H1 (cell line): Measurements from ENCODE around the gene NDEL1. TPM values are rescaled to one million over a fixed set of nuclear protein-coding genes. Genes with fewer than 3 reads are reported as not detected.

Experiments
- CTCF ChIA-PET: fragments of 300-600 bp; sonication (Branson Sonifier 250); formaldehyde crosslinking; loops from one replicate; lab custom pipeline; 2021; ENCODE audit not compliant: partially characterized antibody; lab: Charles Lee
- POLR2A ChIA-PET: fragments of 300-600 bp; sonication (Branson Sonifier 250); formaldehyde crosslinking; loops from one replicate; lab custom pipeline; 2021; ENCODE audit warnings: inconsistent platforms; ENCODE audit not compliant: partially characterized antibody; lab: Charles Lee
- DNase-seq, 2 experiments: peaks; one replicate each; pipeline versions ENCODE4 v3.0.0 to v3.0.0-alpha.2; 2010 to 2022; ENCODE audit warnings: low spot score in 2 of 2, low read depth in 1 of 2, mixed read lengths in 1 of 2
- FAIRE-seq: peaks from 2 replicates; lab custom pipeline; 2011; peaks lifted over from hg19 to GRCh38; lab: Jason Lieb, UNC
- H2AFZ ChIP-seq: 2 replicates; pipeline ENCODE4 v1.8.1; 2012; ENCODE audit warnings: low read length, inconsistent platforms
- H2AK5ac ChIP-seq: 2 replicates; pipeline ENCODE4 v1.6.1; 2013; ENCODE audit warnings: low read depth, low read length
- H2BK120ac ChIP-seq: replicated peaks from 2 replicates; pipeline ENCODE3; 2013; ENCODE audit warnings: low read depth, low read length, inconsistent platforms
- H2BK12ac ChIP-seq: 2 replicates; pipeline ENCODE4 v1.6.1; 2013; ENCODE audit warnings: low read depth, low read length
- H2BK15ac ChIP-seq: 2 replicates; pipeline ENCODE4 v1.6.1; 2013; ENCODE audit warnings: low read length
- H2BK20ac ChIP-seq: 2 replicates; pipeline ENCODE4 v1.6.1; 2013; ENCODE audit warnings: low read length
- H2BK5ac ChIP-seq: 2 replicates; pipeline ENCODE4 v1.6.1; 2013; ENCODE audit warnings: low read depth, low read length
- H3K14ac ChIP-seq: 2 replicates; pipeline ENCODE4 v1.6.1; 2013; ENCODE audit warnings: inconsistent platforms; ENCODE audit not compliant: insufficient read length
- H3K18ac ChIP-seq: 2 replicates; pipeline ENCODE4 v1.6.1; 2013; ENCODE audit warnings: low read length; ENCODE audit errors: extremely low read depth
- H3K23ac ChIP-seq: 2 replicates; pipeline ENCODE4 v1.6.1; 2013; ENCODE audit warnings: inconsistent platforms; ENCODE audit not compliant: insufficient read length
- H3K23me2 ChIP-seq: 2 replicates; pipeline ENCODE4 v1.6.1; 2013; ENCODE audit warnings: low read depth, low read length
- H3K27ac ChIP-seq: 2 replicates; pipeline ENCODE4 v1.6.1; 2011; ENCODE audit warnings: low read depth, low read length, inconsistent platforms
- H3K27me3 ChIP-seq, 4 experiments: replicated peaks in 1 of 4; 1 replicate in 1 of 4; 2 replicates in 3 of 4; pipeline versions ENCODE4 v1.6.1 to v1.8.1; 2011 to 2013; ENCODE audit warnings: low read length in 3 of 4, mild to moderate bottlenecking in 3 of 4, inconsistent platforms in 2 of 4, mixed read lengths in 2 of 4, moderate library complexity in 1 of 4; ENCODE audit not compliant: control insufficient read depth in 3 of 4, insufficient read depth in 3 of 4; ENCODE audit errors: extremely low read depth in 1 of 4
- H3K36me3 ChIP-seq, 4 experiments: 2 replicates each; pipeline versions ENCODE4 v1.6.1 to v1.8.1; 2011 to 2013; ENCODE audit warnings: mild to moderate bottlenecking in 4 of 4, low read length in 3 of 4, moderate library complexity in 2 of 4, control low read depth in 1 of 4, inconsistent platforms in 1 of 4; ENCODE audit not compliant: insufficient read depth in 4 of 4, control insufficient read depth in 2 of 4
- H3K4ac ChIP-seq: replicated peaks from 2 replicates; pipeline ENCODE3; 2013; ENCODE audit warnings: low read length, low read depth, mixed read lengths, inconsistent platforms; ENCODE audit not compliant: insufficient read length
- H3K4me1 ChIP-seq, 4 experiments: replicated peaks in 1 of 4; 1 replicate in 1 of 4; 2 replicates in 3 of 4; pipeline versions ENCODE4 v1.6.1 to v1.8.1; 2011 to 2013; ENCODE audit warnings: low read length in 3 of 4, inconsistent platforms in 2 of 4, mixed read lengths in 1 of 4; ENCODE audit not compliant: insufficient read depth in 4 of 4, control insufficient read depth in 3 of 4
- H3K4me2 ChIP-seq, 2 experiments: 2 replicates each; pipeline versions ENCODE4 v1.6.1 to v1.8.1; 2011 to 2013; ENCODE audit warnings: low read depth in 2 of 2, low read length in 2 of 2, control low read depth in 1 of 2, inconsistent platforms in 1 of 2, mild to moderate bottlenecking in 1 of 2; ENCODE audit not compliant: insufficient read depth in 1 of 2
- H3K4me3 ChIP-seq, 4 experiments: fragments of 200-600, 300-600 bp in 1 of 4; sonication (generic), shearing (Covaris generic), sonication (Bioruptor Twin) in 1 of 4; 2 replicates each; pipeline versions ENCODE4 v1.5.1 to v1.8.1; 2011 to 2016; ENCODE audit warnings: low read length in 4 of 4, low read depth in 3 of 4, control low read depth in 2 of 4, inconsistent platforms in 2 of 4, mild to moderate bottlenecking in 2 of 4, mixed read lengths in 1 of 4, moderate library complexity in 1 of 4; ENCODE audit not compliant: insufficient read depth in 2 of 4; ENCODE audit errors: extremely low read depth in 1 of 4
- H3K56ac ChIP-seq: replicated peaks from 2 replicates; pipeline ENCODE3; 2013; ENCODE audit warnings: low read depth, mild to moderate bottlenecking, mixed read lengths, low read length, inconsistent platforms; ENCODE audit not compliant: insufficient read length
- H3K79me1 ChIP-seq: 2 replicates; pipeline ENCODE4 v1.6.1; 2013; ENCODE audit warnings: low read depth, low read length, control low read depth
- H3K79me2 ChIP-seq, 2 experiments: 2 replicates each; pipeline versions ENCODE4 v1.6.1 to v1.8.1; 2012 to 2013; ENCODE audit warnings: low read length in 2 of 2, mild to moderate bottlenecking in 2 of 2, inconsistent platforms in 1 of 2; ENCODE audit not compliant: insufficient read depth in 2 of 2, control insufficient read depth in 1 of 2
- H3K9ac ChIP-seq, 4 experiments: replicated peaks in 1 of 4; 1 replicate in 1 of 4; 2 replicates in 3 of 4; pipeline versions ENCODE4 v1.6.1 to v1.8.1; 2011 to 2013; ENCODE audit warnings: low read depth in 3 of 4, low read length in 3 of 4, control low read depth in 2 of 4, mild to moderate bottlenecking in 2 of 4, moderate library complexity in 2 of 4, inconsistent platforms in 1 of 4; ENCODE audit errors: extremely low read depth in 1 of 4
- H3K9me3 ChIP-seq, 2 experiments: 2 replicates each; pipeline versions ENCODE4 v1.6.1 to v1.8.1; 2012 to 2013; ENCODE audit warnings: mild to moderate bottlenecking in 2 of 2, moderate library complexity in 2 of 2, control low read depth in 1 of 2, inconsistent platforms in 1 of 2, low read depth in 1 of 2, low read length in 1 of 2, mixed read lengths in 1 of 2; ENCODE audit not compliant: insufficient read depth in 2 of 2
- H4K20me1 ChIP-seq, 2 experiments: replicated peaks in 1 of 2; 2 replicates each; pipeline versions ENCODE3 to v1.8.1; 2011 to 2013; ENCODE audit warnings: inconsistent platforms in 2 of 2, low read length in 2 of 2, mild to moderate bottlenecking in 1 of 2; ENCODE audit not compliant: insufficient read depth in 2 of 2, control insufficient read depth in 1 of 2
- H4K5ac ChIP-seq: 2 replicates; pipeline ENCODE4 v1.6.1; 2013; ENCODE audit warnings: low read length, low read depth, mixed read lengths, inconsistent platforms; ENCODE audit not compliant: insufficient read length
- H4K8ac ChIP-seq: 2 replicates; pipeline ENCODE4 v1.8.0; 2013; ENCODE audit warnings: mild to moderate bottlenecking, moderate library complexity, low read length, inconsistent platforms; ENCODE audit not compliant: insufficient read depth; ENCODE audit errors: extremely low read depth
- H4K91ac ChIP-seq: replicated peaks from 2 replicates; pipeline ENCODE3; 2013; ENCODE audit warnings: low read length, mixed read lengths, inconsistent platforms; ENCODE audit not compliant: insufficient read length
- ASH2L ChIP-seq: fragments of 200-600, 300-600 bp; sonication (generic); IDR thresholded peaks from one replicate; pipeline ENCODE4 v1.7.1; 2017; ENCODE audit warnings: low read length
- CBX8 ChIP-seq: fragments of 300-800, 300-1000 bp; sonication (generic); IDR thresholded peaks from 2 replicates; pipeline ENCODE4 v1.7.1; 2016; ENCODE audit warnings: low read depth, low read length, borderline replicate concordance
- CTBP2 ChIP-seq: IDR thresholded peaks from 2 replicates; pipeline ENCODE4 v1.7.0; 2011; ENCODE audit warnings: borderline replicate concordance, mild to moderate bottlenecking, moderate library complexity, mixed read lengths, low read length; ENCODE audit not compliant: insufficient read depth, insufficient read length
- E2F6 ChIP-seq: IDR thresholded peaks from 2 replicates; pipeline ENCODE4 v1.6.1; 2012; ENCODE audit warnings: inconsistent platforms
- GABPA ChIP-seq: IDR thresholded peaks from 2 replicates; pipeline ENCODE4 v1.6.1; 2011; ENCODE audit warnings: mild to moderate bottlenecking, low read length, moderate library complexity, borderline replicate concordance; ENCODE audit not compliant: insufficient read depth
- KDM1A ChIP-seq: fragments of 200-600, 300-600 bp; sonication (generic); IDR thresholded peaks from 2 replicates; pipeline ENCODE4 v1.7.1; 2016; ENCODE audit warnings: mild to moderate bottlenecking, low read length, borderline replicate concordance
- NANOG ChIP-seq: IDR thresholded peaks from 2 replicates; pipeline ENCODE4 v1.6.1; 2011; ENCODE audit warnings: low read length, low read depth, mild to moderate bottlenecking, inconsistent platforms; ENCODE audit not compliant: insufficient read depth, poor library complexity, severe bottlenecking
- RNF2 ChIP-seq: fragments of 200-900, 300-1000 bp; sonication (generic); IDR thresholded peaks from 2 replicates; pipeline ENCODE4 v1.7.1; 2016; ENCODE audit warnings: borderline replicate concordance, low read depth, mild to moderate bottlenecking, antibody characterized with exemption, low read length; ENCODE audit not compliant: poor library complexity, severe bottlenecking; ENCODE audit errors: missing control alignments
- SAP30 ChIP-seq: fragments of 300-600 bp; sonication (generic); IDR thresholded peaks from 2 replicates; pipeline ENCODE4 v1.7.1; 2012; ENCODE audit warnings: low read length, moderate library complexity, mild to moderate bottlenecking, inconsistent platforms; ENCODE audit not compliant: insufficient read depth, insufficient replicate concordance
- SIN3A ChIP-seq, 2 experiments: IDR thresholded peaks in 1 of 2; conservative IDR thresholded peaks in 1 of 2; 2 replicates each; pipeline ENCODE4 v1.6.1; 2011 to 2012; ENCODE audit warnings: low read length in 2 of 2, improper control_type of control experiment in 1 of 2, low read depth in 1 of 2, mild to moderate bottlenecking in 1 of 2
- SRF ChIP-seq: IDR thresholded peaks from 2 replicates; pipeline ENCODE4 v1.6.1; 2011; ENCODE audit warnings: mild to moderate bottlenecking, low read depth, low read length, moderate library complexity
- TCF12 ChIP-seq: IDR thresholded peaks from 2 replicates; pipeline ENCODE4 v1.6.1; 2011; ENCODE audit warnings: low read depth, mild to moderate bottlenecking, low read length
- WGBS, 2 experiments: shearing (Covaris generic) in 1 of 2; methylation state at CpG; one replicate each; pipeline versions ENCODE4 v1.1.6 to v1.1.7; 2013 to 2015; ENCODE audit warnings: low lambda C conversion rate in 2 of 2, mixed read lengths in 2 of 2, inconsistent platforms in 1 of 2, low coverage in 1 of 2, missing lambda C conversion rate in 1 of 2; ENCODE audit not compliant: insufficient replicate concordance in 2 of 2, insufficient coverage in 1 of 2, insufficient read length in 1 of 2; ENCODE audit errors: extremely low coverage in 1 of 2, missing lambda C conversion rate in 1 of 2; 5-methylcytosine and 5-hydroxymethylcytosine counted together
- polyA plus RNA-seq, 7 experiments: library from polyadenylated mRNA; depleted of rRNA in 3 of 7; stranded (reverse) in 5 of 7; unstranded in 2 of 7; fragments of >200 nt in 5 of 7; fragments of 200-250 nt in 2 of 7; gene quantifications; 1 replicate in 5 of 7; 2 replicates in 1 of 7; 4 replicates in 1 of 7; pipeline versions ENCODE4 v1.2.1 to v1.2.3, GENCODE V29; 2011 to 2013; ENCODE audit warnings: missing spikeins in 2 of 7, mixed read lengths in 2 of 7
- total RNA-seq: library from RNA; stranded (reverse); fragmentation: NEBNext Ultra II Directional; extraction: Animal tissue kit (Norgen Biotek cat#: 25700); gene quantifications from 2 replicates; pipeline ENCODE4 v1.2.1, GENCODE V29; 2021

NDEL1 gene
- total and polyA plus RNA-seq, 2 of the 8 experiments (the other 6 are each of a cell fraction or from before 2014, with no cell fraction given) = 31.1 to 32.9 TPM

GRCh38 chr17:8413328-8413727 lies 22.4 kb upstream of the NDEL1 start:
- H2BK120ac ChIP-seq = no peak overlapping the region
- no peak overlapping the region for H2BK5ac ChIP-seq
- no peak overlapping the region for H2BK15ac ChIP-seq
- H2AFZ ChIP-seq = no peak overlapping the region
- no peak overlapping the region for H2AK5ac ChIP-seq
- H4K20me1 ChIP-seq = no peaks in the 10 kb centered on the region
- no peak overlapping the region for H3K14ac ChIP-seq
- H3K79me1 ChIP-seq = no peaks in the 10 kb centered on the region
- H3K56ac ChIP-seq = no peak overlapping the region
- no peaks in the 10 kb centered on the region for H3K79me2 ChIP-seq
- H2BK20ac ChIP-seq = no peak overlapping the region
- no peak overlapping the region for H3K4me2 ChIP-seq
- no peak overlapping the region for H4K91ac ChIP-seq
- no peaks in the 10 kb centered on the region for H3K36me3 ChIP-seq
- H3K4ac ChIP-seq = no peak overlapping the region
- no peak overlapping the region for H3K4me3 ChIP-seq
- H3K27me3 ChIP-seq = no peaks in the 10 kb centered on the region
- DNase-seq (no peak), FAIRE-seq (no peak)
- no peak overlapping the region for H4K5ac ChIP-seq
- POLR2A ChIA-PET = interaction anchor here (0.8 kb wide), 1 partner anchor 14 kb away, joined by 3 read pairs; no protein-coding TSS in a partner anchor
- WGBS, 2 experiments = 88% methylated on average over 4 of the region's 4 CpGs; no CpG with 5 or more reads in 1 of the 2 experiments
- no peaks in the 10 kb centered on the region; the same call in 1 of the 2 replicates for H3K23me2 ChIP-seq
- H3K18ac ChIP-seq = no peak overlapping the region
- H3K27ac ChIP-seq = no peak overlapping the region
- CTCF ChIA-PET = no interaction called here
- no peak overlapping the region for H3K23ac ChIP-seq
- peaks cover 0 to 8% (median 3%) of the 10 kb centered on the region in 4 experiments; a peak in 6 of 7 replicates for H3K4me1 ChIP-seq
- no peak overlapping the region for H4K8ac ChIP-seq
- no peak overlapping the region for H2BK12ac ChIP-seq
- no peaks in the 10 kb centered on the region for H3K9me3 ChIP-seq
- no peak overlapping the region for H3K9ac ChIP-seq
- TF ChIP-seq SIN3A (conservative IDR thresholded peaks at IDR 0.05 in 1 of 2, IDR thresholded peaks at IDR 0.05 in 1 of 2; ENCODE audit: low read depth in 1 of 2, low read length in 2 of 2) = no peak
- no peak for TF ChIP-seq ASH2L
- no peak for TF ChIP-seq RNF2
- no peak for TF ChIP-seq NANOG
- no peak for TF ChIP-seq SAP30
- TF ChIP-seq CBX8 = no peak
- TF ChIP-seq CTBP2 = no peak
- TF ChIP-seq GABPA = no peak
- no peak for TF ChIP-seq SRF
- TF ChIP-seq E2F6 = no peak
- no peak for TF ChIP-seq TCF12
- no peak for TF ChIP-seq KDM1A
